HepG2 (cell line): ENCODE results near the gene GABRR2.

Source experiments
- FOSL1 ChIP-seq: sonication (generic); formaldehyde crosslinking; IDR thresholded peaks from 2 replicates; pipeline ENCODE4 v1.9.0; 2021; ENCODE audit warnings: missing genetic modification reagents, borderline replicate concordance
- ZFP37 ChIP-seq: sonication (generic); formaldehyde crosslinking; IDR thresholded peaks from 2 replicates; pipeline ENCODE4 v1.4.0; 2020; ENCODE audit warnings: missing genetic modification reagents, borderline replicate concordance

GRCh38 chr6:89302195-89302770, 12.8 kb downstream of the GABRR2 start:
- TF ChIP-seq ZFP37 (CRISPR knock-in tag) (no peak), FOSL1 (CRISPR knock-in tag) (no peak)
